SK-N-SH treated with all-trans-retinoic acid at 6 μM for 48 hours (cell line): ENCODE measurements around the gene PFKP.

Experiments
- ATAC-seq: fragments of 200-7000 bp; cut with Tn5 transposase; 3 replicates; pipeline ENCODE4 v1.9.1; 2020; ENCODE audit warnings: mild to moderate bottlenecking, moderate library complexity
- BACH2 ChIP-seq: fragments of 250-450 bp; sonication (Bioruptor Pico); IDR thresholded peaks from 2 replicates; pipeline ENCODE4 v1.9.0; 2021; ENCODE audit warnings: mild to moderate bottlenecking, borderline replicate concordance
- CSDC2 ChIP-seq: fragments of 250-450 bp; sonication (Bioruptor Pico); IDR thresholded peaks from 2 replicates; pipeline ENCODE4 v1.5.0; 2020; ENCODE audit warnings: mild to moderate bottlenecking, moderate library complexity
- ESRRG ChIP-seq: fragments of 250-450 bp; sonication (Bioruptor Pico); IDR thresholded peaks from 2 replicates; pipeline ENCODE4 v1.6.1; 2021; ENCODE audit warnings: mild to moderate bottlenecking
- GLIS3 ChIP-seq: fragments of 250-450 bp; sonication (Bioruptor Pico); IDR thresholded peaks from 2 replicates; pipeline ENCODE4 v1.5.0; 2020; ENCODE audit warnings: mild to moderate bottlenecking, moderate library complexity
- ISL1 ChIP-seq: fragments of 250-450 bp; sonication (Bioruptor Pico); IDR thresholded peaks from 2 replicates; pipeline ENCODE4 v2.1.2; 2022; ENCODE audit warnings: mild to moderate bottlenecking, moderate library complexity
- PPARA ChIP-seq: fragments of 250-450 bp; sonication (Bioruptor Pico); IDR thresholded peaks from 2 replicates; pipeline ENCODE4 v1.5.0; 2020; ENCODE audit warnings: mild to moderate bottlenecking, borderline replicate concordance
- RARB ChIP-seq: fragments of 250-450 bp; sonication (Bioruptor Pico); IDR thresholded peaks from 2 replicates; pipeline ENCODE4 v1.8.0; 2021; ENCODE audit warnings: mild to moderate bottlenecking, moderate library complexity
- SNAI2 ChIP-seq: fragments of 250-450 bp; sonication (Bioruptor Pico); IDR thresholded peaks from 2 replicates; pipeline ENCODE4 v1.5.0; 2020; ENCODE audit warnings: mild to moderate bottlenecking, moderate library complexity
- TCF4 ChIP-seq: fragments of 250-450 bp; sonication (Bioruptor Pico); IDR thresholded peaks from 2 replicates; pipeline ENCODE4 v1.8.0; 2021; ENCODE audit warnings: mild to moderate bottlenecking, moderate library complexity, borderline replicate concordance
- TOX ChIP-seq: fragments of 250-450 bp; sonication (Bioruptor Pico); IDR thresholded peaks from 2 replicates; pipeline ENCODE4 v1.8.0; 2021; ENCODE audit warnings: mild to moderate bottlenecking, moderate library complexity, borderline replicate concordance
- ZC3H10 ChIP-seq: fragments of 250-450 bp; sonication (Bioruptor Pico); IDR thresholded peaks from 2 replicates; pipeline ENCODE4 v1.5.1; 2021; ENCODE audit warnings: mild to moderate bottlenecking, moderate library complexity
- ZFP3 ChIP-seq: fragments of 250-450 bp; sonication (Bioruptor Pico); IDR thresholded peaks from 2 replicates; pipeline ENCODE4 v1.5.0; 2020; ENCODE audit warnings: mild to moderate bottlenecking, moderate library complexity
- ZNF565 ChIP-seq: fragments of 450-650 bp; formaldehyde crosslinking; conservative IDR thresholded peaks from 2 replicates; pipeline ENCODE4 v1.5.0; 2020; ENCODE audit warnings: low read depth, mild to moderate bottlenecking, moderate library complexity
- ZNF70 ChIP-seq: fragments of 450-650 bp; formaldehyde crosslinking; IDR thresholded peaks from 2 replicates; pipeline ENCODE4 v1.5.0; 2020; ENCODE audit warnings: mild to moderate bottlenecking, moderate library complexity
- ZNF8 ChIP-seq: fragments of 450-650 bp; formaldehyde crosslinking; IDR thresholded peaks from 2 replicates; pipeline ENCODE4 v1.5.0; 2020; ENCODE audit warnings: mild to moderate bottlenecking, moderate library complexity
- TF ChIP-seq, protein P1 (sequence below): fragments of 250-450 bp; sonication (Bioruptor Pico); IDR thresholded peaks from 2 replicates; pipeline ENCODE4 v1.8.0; 2021; ENCODE audit warnings: low read depth, mild to moderate bottlenecking, moderate library complexity, borderline replicate concordance
- TF ChIP-seq, protein P2 (sequence below): fragments of 250-450 bp; sonication (Bioruptor Pico); IDR thresholded peaks from 2 replicates; pipeline ENCODE4 v1.5.0; 2020; ENCODE audit warnings: mild to moderate bottlenecking, moderate library complexity
- TF ChIP-seq, protein P3 (sequence below): fragments of 250-450 bp; sonication (Bioruptor Pico); IDR thresholded peaks from 2 replicates; pipeline ENCODE4 v1.5.1; 2021; ENCODE audit warnings: mild to moderate bottlenecking, moderate library complexity

PFKP gene

DNA sequence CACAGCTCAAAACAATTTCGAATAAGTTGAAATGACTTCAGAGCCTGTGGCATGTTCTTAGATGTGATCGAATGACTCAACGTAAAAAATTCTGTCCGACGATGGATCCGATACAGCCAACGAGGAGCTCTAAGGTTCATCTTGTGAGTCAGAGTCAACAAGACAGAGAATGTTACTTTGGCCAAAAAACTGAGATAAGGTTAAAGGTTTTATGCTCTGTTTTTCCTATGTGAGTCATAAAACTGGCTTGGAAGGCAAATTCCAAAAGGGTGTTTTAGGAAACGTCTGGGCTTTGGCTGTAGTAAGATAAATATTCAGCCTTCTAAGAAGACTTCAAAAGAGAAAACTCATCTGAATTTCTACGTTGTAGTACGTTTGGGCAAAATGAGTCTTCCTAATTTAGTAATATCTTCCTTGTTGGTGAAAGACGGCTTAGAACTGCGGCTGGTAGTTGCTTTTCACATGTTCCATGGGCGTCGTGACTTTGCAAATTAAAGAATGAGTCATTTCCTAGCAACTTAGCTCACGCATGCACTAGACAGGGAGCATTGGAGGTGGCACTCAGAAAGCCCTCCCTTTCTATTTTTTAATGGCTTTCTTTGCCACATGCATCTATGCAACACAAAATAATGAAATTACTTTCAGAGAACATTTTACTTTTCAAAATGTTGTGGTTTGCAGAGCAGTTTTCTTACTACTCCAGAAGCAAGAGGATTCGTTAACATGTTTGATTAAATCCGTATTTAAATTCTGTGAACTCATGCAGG, 28.2 kb downstream of the PFKP start:
- peak; percentile 86 for ATAC-seq
- TF ChIP-seq ZNF70 (CRISPR knock-in tag) (no peak), GLIS3 (CRISPR knock-in tag) (no peak), ZC3H10 (CRISPR knock-in tag) (0 out of 2 replicates have a peak, but pooled peaks have one; percentile 14), ZFP3 (CRISPR knock-in tag) (peak; percentile 89; the same call in 1 of the 2 replicates), ZNF565 (CRISPR knock-in tag) (no peak), TCF4 (CRISPR knock-in tag) (no peak), ZNF8 (CRISPR knock-in tag) (no peak), ISL1 (CRISPR knock-in tag) (peak; percentile 79)
- TF ChIP-seq, protein P1, sequence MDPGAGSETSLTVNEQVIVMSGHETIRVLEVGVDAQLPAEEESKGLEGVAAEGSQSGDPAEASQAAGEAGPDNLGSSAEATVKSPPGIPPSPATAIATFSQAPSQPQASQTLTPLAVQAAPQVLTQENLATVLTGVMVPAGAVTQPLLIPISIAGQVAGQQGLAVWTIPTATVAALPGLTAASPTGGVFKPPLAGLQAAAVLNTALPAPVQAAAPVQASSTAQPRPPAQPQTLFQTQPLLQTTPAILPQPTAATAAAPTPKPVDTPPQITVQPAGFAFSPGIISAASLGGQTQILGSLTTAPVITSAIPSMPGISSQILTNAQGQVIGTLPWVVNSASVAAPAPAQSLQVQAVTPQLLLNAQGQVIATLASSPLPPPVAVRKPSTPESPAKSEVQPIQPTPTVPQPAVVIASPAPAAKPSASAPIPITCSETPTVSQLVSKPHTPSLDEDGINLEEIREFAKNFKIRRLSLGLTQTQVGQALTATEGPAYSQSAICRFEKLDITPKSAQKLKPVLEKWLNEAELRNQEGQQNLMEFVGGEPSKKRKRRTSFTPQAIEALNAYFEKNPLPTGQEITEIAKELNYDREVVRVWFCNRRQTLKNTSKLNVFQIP: no peak
- TF ChIP-seq, protein P2, sequence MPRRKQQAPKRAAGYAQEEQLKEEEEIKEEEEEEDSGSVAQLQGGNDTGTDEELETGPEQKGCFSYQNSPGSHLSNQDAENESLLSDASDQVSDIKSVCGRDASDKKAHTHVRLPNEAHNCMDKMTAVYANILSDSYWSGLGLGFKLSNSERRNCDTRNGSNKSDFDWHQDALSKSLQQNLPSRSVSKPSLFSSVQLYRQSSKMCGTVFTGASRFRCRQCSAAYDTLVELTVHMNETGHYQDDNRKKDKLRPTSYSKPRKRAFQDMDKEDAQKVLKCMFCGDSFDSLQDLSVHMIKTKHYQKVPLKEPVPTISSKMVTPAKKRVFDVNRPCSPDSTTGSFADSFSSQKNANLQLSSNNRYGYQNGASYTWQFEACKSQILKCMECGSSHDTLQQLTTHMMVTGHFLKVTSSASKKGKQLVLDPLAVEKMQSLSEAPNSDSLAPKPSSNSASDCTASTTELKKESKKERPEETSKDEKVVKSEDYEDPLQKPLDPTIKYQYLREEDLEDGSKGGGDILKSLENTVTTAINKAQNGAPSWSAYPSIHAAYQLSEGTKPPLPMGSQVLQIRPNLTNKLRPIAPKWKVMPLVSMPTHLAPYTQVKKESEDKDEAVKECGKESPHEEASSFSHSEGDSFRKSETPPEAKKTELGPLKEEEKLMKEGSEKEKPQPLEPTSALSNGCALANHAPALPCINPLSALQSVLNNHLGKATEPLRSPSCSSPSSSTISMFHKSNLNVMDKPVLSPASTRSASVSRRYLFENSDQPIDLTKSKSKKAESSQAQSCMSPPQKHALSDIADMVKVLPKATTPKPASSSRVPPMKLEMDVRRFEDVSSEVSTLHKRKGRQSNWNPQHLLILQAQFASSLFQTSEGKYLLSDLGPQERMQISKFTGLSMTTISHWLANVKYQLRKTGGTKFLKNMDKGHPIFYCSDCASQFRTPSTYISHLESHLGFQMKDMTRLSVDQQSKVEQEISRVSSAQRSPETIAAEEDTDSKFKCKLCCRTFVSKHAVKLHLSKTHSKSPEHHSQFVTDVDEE (CRISPR knock-in tag): no peak

DNA sequence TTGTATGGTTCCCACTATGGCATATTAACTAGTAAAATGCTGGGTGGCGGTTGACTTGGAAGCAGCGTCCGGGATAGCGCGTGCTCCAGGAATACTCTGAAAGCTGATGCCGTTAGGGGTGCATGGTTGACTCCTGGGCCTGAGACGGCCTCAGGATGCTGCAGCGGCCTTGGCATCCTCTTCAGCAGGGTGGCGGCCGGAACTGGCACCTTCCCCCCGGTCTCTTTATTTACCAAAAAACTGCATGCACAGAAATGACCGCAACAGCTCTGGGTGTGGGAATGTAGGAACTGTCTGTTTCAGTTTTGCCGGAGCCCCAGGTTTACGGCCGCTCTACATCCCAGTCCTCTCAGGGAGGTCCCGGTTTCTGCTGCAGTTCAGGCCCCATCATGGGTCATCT, 28.8 kb downstream of the PFKP start:
- TF ChIP-seq TOX (CRISPR knock-in tag) (no peak), ESRRG (CRISPR knock-in tag) (no peak), ZFP3 (CRISPR knock-in tag) (no peak), BACH2 (CRISPR knock-in tag) (no peak), GLIS3 (CRISPR knock-in tag) (no peak), SNAI2 (CRISPR knock-in tag) (no peak), CSDC2 (no peak), ISL1 (CRISPR knock-in tag) (no peak), ZC3H10 (CRISPR knock-in tag) (no peak)
- TF ChIP-seq, protein P2 (CRISPR knock-in tag): no peak
- TF ChIP-seq, protein P3, sequence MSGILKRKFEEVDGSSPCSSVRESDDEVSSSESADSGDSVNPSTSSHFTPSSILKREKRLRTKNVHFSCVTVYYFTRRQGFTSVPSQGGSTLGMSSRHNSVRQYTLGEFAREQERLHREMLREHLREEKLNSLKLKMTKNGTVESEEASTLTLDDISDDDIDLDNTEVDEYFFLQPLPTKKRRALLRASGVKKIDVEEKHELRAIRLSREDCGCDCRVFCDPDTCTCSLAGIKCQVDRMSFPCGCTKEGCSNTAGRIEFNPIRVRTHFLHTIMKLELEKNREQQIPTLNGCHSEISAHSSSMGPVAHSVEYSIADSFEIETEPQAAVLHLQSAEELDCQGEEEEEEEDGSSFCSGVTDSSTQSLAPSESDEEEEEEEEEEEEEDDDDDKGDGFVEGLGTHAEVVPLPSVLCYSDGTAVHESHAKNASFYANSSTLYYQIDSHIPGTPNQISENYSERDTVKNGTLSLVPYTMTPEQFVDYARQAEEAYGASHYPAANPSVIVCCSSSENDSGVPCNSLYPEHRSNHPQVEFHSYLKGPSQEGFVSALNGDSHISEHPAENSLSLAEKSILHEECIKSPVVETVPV (CRISPR knock-in tag): no peak
- ATAC-seq: peak; percentile 7

DNA sequence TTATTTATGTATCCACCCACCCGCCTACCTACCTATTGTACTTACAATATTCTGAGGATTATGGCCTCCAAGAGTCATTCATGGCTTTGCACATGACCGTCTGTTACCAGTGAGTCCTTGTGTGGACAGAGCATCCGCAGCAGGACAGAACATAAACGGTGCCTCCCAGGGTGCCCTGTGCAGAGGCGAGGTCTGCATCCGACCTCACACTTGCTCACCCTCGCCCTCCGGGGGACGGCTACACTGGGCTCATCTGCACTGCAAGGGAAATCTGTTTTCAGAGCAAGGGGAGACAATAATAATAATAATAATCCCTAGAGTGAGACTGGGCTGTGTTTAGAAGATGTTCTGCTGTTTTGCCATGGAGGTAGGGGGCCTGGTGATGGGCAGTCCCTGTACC, 29.8 kb downstream of the PFKP start:
- TF ChIP-seq SNAI2 (CRISPR knock-in tag): no peak
- ATAC-seq: no peak

DNA sequence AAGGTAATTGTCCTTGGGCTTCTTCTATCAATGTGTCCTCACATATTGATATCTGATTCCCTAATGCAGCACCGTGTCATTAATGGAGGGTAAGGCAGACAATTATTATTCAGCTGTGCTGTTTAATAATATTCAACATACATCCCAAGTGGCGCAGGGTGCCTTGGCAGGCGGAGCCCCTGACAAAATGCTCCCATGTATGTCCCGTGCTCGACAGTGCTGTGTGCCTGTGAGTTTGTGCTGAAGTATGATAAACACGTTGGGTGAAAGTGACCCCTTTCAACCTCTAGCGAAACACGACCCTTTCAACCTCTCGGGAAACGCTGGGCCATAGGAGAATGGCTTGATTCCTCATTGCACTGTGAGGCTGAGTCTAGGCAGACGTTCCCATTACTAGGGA, 31.3 kb downstream of the PFKP start:
- TF ChIP-seq ZNF8 (CRISPR knock-in tag): no peak
- no peak for TF ChIP-seq PPARA (CRISPR knock-in tag)
- no peak for TF ChIP-seq RARB
- ATAC-seq: no peak
